K562 (cell line): Measurements from ENCODE around the gene SPTBN4. TPM values are rescaled to one million over a fixed set of nuclear protein-coding genes. Genes with fewer than 3 reads are reported as not detected.
A peak's percentile ranks its signal among the peaks of the same experiment; 100 is the strongest.

ENCODE experiments used
- HLTF ChIP-seq: fragments of 450-650 bp; IDR thresholded peaks from 2 replicates; pipeline ENCODE4 v1.6.1; 2016
- MAZ ChIP-seq, 2 experiments: fragments of 450-650 bp in 1 of 2; sonication (generic) in 1 of 2; formaldehyde crosslinking; IDR thresholded peaks in 1 of 2; conservative IDR thresholded peaks in 1 of 2; 2 replicates each; pipeline versions ENCODE4 v1.4.0 to v1.5.0; 2020; ENCODE audit warnings: mild to moderate bottlenecking in 1 of 2, missing genetic modification reagents in 1 of 2
- MNT ChIP-seq, 2 experiments: fragments of 450-650 bp; conservative IDR thresholded peaks; 2 replicates each; pipeline ENCODE4 v1.6.1; 2017; ENCODE audit warnings: mild to moderate bottlenecking in 2 of 2, moderate library complexity in 2 of 2
- NCOA6 ChIP-seq: fragments of 450-650 bp; IDR thresholded peaks from 2 replicates; pipeline ENCODE4 v1.6.1; 2017; ENCODE audit warnings: mild to moderate bottlenecking
- NUFIP1 ChIP-seq: fragments of 450-650 bp; IDR thresholded peaks from 2 replicates; pipeline ENCODE4 v1.6.1; 2018; ENCODE audit not compliant: partially characterized antibody
- POLR2G ChIP-seq: fragments of 200-400 bp; formaldehyde crosslinking; IDR thresholded peaks from 2 replicates; pipeline ENCODE4 v1.6.1; 2017; ENCODE audit warnings: low read depth, mild to moderate bottlenecking, antibody characterized with exemption, low read length, moderate library complexity
- TGIF2 ChIP-seq: sonication (generic); formaldehyde crosslinking; IDR thresholded peaks from 2 replicates; pipeline ENCODE4 v1.8.1; 2022; ENCODE audit warnings: mild to moderate bottlenecking, missing genetic modification reagents, moderate library complexity
- TRIM24 ChIP-seq, 2 experiments: fragments of 450-650 bp; IDR thresholded peaks; 2 replicates each; pipeline ENCODE4 v1.6.1; 2016
- ZBTB40 ChIP-seq, 2 experiments: fragments of 450-650 bp in 1 of 2; sonication (generic) in 1 of 2; formaldehyde crosslinking in 1 of 2; IDR thresholded peaks; 2 replicates each; pipeline versions ENCODE4 v1.7.1 to v1.9.0; 2016 to 2022; ENCODE audit warnings: inconsistent platforms in 1 of 2, mild to moderate bottlenecking in 1 of 2, missing genetic modification reagents in 1 of 2
- ZBTB43 ChIP-seq: sonication (generic); formaldehyde crosslinking; IDR thresholded peaks from 2 replicates; pipeline ENCODE4 v1.8.0; 2023; ENCODE audit warnings: mild to moderate bottlenecking, missing genetic modification reagents
- ZC3H8 ChIP-seq: fragments of 450-650 bp; IDR thresholded peaks from 2 replicates; pipeline ENCODE4 v1.6.1; 2017
- ZNF395 ChIP-seq: fragments of 200-800 bp; sonication (Bioruptor generic); IDR thresholded peaks from 2 replicates; pipeline ENCODE4 v1.6.1; 2017; ENCODE audit warnings: missing genetic modification characterization, missing compliant biosample characterization
- polyA plus RNA-seq, 8 experiments: library from polyadenylated mRNA; depleted of rRNA in 4 of 8; stranded (reverse) in 5 of 8; unstranded in 3 of 8; fragments of >200 nt; fragmentation: Nextera tagmentation in 2 of 8; fragmentation: Illumina TruSeq in 1 of 8; extraction: Ambion mirVana in 2 of 8; extraction: Trizol in 1 of 8; gene quantifications; 2 replicates each; pipeline versions ENCODE4 v1.2.1 to v1.2.3, GENCODE V29; 2011 to 2014; ENCODE audit warnings: inconsistent platforms in 1 of 8, missing spikeins in 1 of 8
- total RNA-seq, 7 experiments: library from RNA; depleted of rRNA in 6 of 7; stranded (reverse); fragments of >200 nt in 6 of 7; fragmentation: Illumina TruSeq in 2 of 7; extraction: Trizol in 2 of 7; gene quantifications; 2 replicates each; pipeline versions ENCODE4 v1.2.1 to v1.2.3, GENCODE V29; 2011 to 2021; ENCODE audit warnings: low replicate concordance in 1 of 7

The SPTBN4 gene
- total and polyA plus RNA-seq, 9 of the 15 experiments (the other 6 are each of a cell fraction or from before 2014, with no cell fraction given), result 0.01 to 1.5 (median 0.86) TPM

GRCh38 chr19:40613690-40614621 is 147.2 kb downstream of the SPTBN4 start (continued):
- TF ChIP-seq ZNF395 (0 out of 2 replicates have a peak, but pooled peaks have one; percentile 15), MNT (conservative IDR thresholded peaks at IDR 0.05) (peak in 1 of 2 experiments; percentile 1; a peak in 1 of 4 replicates), NCOA6 (peak; percentile 86), MAZ (CRISPR knock-in tag; conservative IDR thresholded peaks at IDR 0.05 in 1 of 2, IDR thresholded peaks at IDR 0.05 in 1 of 2) (peak; percentile 21 to 70; a peak in 2 of 4 replicates), ZBTB40 (IDR thresholded peaks at IDR 0.05) (peak; percentile 48), ZBTB40 (CRISPR knock-in tag; IDR thresholded peaks at IDR 0.05) (no peak), POLR2G (peak; percentile 66), ZBTB43 (CRISPR knock-in tag) (no peak), TGIF2 (CRISPR knock-in tag) (no peak), TRIM24 (IDR thresholded peaks at IDR 0.05) (peak; percentile 11 to 81; a peak in 1 of 4 replicates), NUFIP1 (no peak), HLTF (peak; percentile 69; the same call in 1 of the 2 replicates), ZC3H8 (0 out of 2 replicates have a peak, but pooled peaks have one; percentile 63)
